Measurements from ENCODE around the gene TMEM229B.

GRCh38 chr14:67432050-67432564, 56.4 kb downstream of the TMEM229B start:
- no peak for TF ChIP-seq CTCF (IDR thresholded peaks at IDR 0.05; ENCODE audit: low read depth, low read length, missing input control)
- TF ChIP-seq EGR1 (IDR thresholded peaks at IDR 0.05; ENCODE audit: low read depth in 2 of 2): no peak
- no peak for TF ChIP-seq SP1 (IDR thresholded peaks at IDR 0.05)
- TF ChIP-seq TAF1 (conservative IDR thresholded peaks at IDR 0.05): no peak
- TF ChIP-seq MAX (IDR thresholded peaks at IDR 0.05): no peak

All from liver (tissue), 3 donors.